Neural progenitor cell (in vitro differentiated cells): ENCODE measurements around the gene KDM6A. TPM values are rescaled to one million over a fixed set of nuclear protein-coding genes. Genes with fewer than 3 reads are reported as not detected.

ENCODE experiments used
- DNase-seq: peaks from one replicate; pipeline ENCODE4 v3.0.0-alpha.2; 2016; ENCODE audit warnings: low spot score
- H2AFZ ChIP-seq: fragments of 200-600 bp; sonication (generic); replicated peaks from 2 replicates; pipeline ENCODE4 v1.6.1; 2016; ENCODE audit warnings: antibody characterized with exemption
- H3F3A ChIP-seq: fragments of 200-600 bp; sonication (generic); 2 replicates; pipeline ENCODE4 v1.6.1; 2016; ENCODE audit warnings: antibody characterized with exemption, low read depth
- H3K27ac ChIP-seq: fragments of 200-600 bp; sonication (generic); 2 replicates; pipeline ENCODE4 v1.5.1; 2016; ENCODE audit warnings: mild to moderate bottlenecking
- H3K27me3 ChIP-seq: fragments of 200-600 bp; sonication (generic); 2 replicates; pipeline ENCODE4 v1.6.1; 2016; ENCODE audit warnings: mild to moderate bottlenecking, moderate library complexity
- H3K36me3 ChIP-seq: fragments of 200-600 bp; sonication (generic); 2 replicates; pipeline ENCODE4 v1.5.1; 2016
- H3K4me1 ChIP-seq: fragments of 200-600 bp; sonication (generic); 2 replicates; pipeline ENCODE4 v1.6.1; 2016; ENCODE audit warnings: mixed run types
- H3K4me2 ChIP-seq: fragments of 200-600 bp; sonication (generic); 2 replicates; pipeline ENCODE4 v1.6.1; 2016
- H3K4me3 ChIP-seq: fragments of 200-600 bp; sonication (generic); 2 replicates; pipeline ENCODE4 v1.5.1; 2016
- H3K79me2 ChIP-seq: fragments of 200-600 bp; sonication (generic); 2 replicates; pipeline ENCODE4 v1.6.1; 2016; ENCODE audit warnings: low read depth
- H3K9ac ChIP-seq: fragments of 200-600 bp; sonication (generic); 2 replicates; pipeline ENCODE4 v1.6.1; 2016
- H3K9me3 ChIP-seq: fragments of 200-600 bp; sonication (generic); 2 replicates; pipeline ENCODE4 v1.5.1; 2016; ENCODE audit warnings: low read depth
- H4K20me1 ChIP-seq: fragments of 200-600 bp; sonication (generic); 2 replicates; pipeline ENCODE4 v1.6.1; 2016; ENCODE audit warnings: low read depth
- H3K27ac Mint-ChIP-seq: 3 replicates; pipeline ENCODE4 v1.8.0; 2021; ENCODE audit warnings: mixed read lengths
- H3K27me3 Mint-ChIP-seq: 2 replicates; pipeline ENCODE4 v1.8.0; 2022; ENCODE audit warnings: low read depth, mild to moderate bottlenecking, inconsistent platforms, moderate library complexity, mixed read lengths; ENCODE audit not compliant: insufficient read depth
- H3K36me3 Mint-ChIP-seq: 3 replicates; pipeline ENCODE4 v1.8.0; 2021; ENCODE audit warnings: mixed read lengths
- H3K4me1 Mint-ChIP-seq: 3 replicates; pipeline ENCODE4 v1.8.0; 2021; ENCODE audit warnings: mixed read lengths
- H3K4me3 Mint-ChIP-seq: 3 replicates; pipeline ENCODE4 v1.8.0; 2021; ENCODE audit warnings: mild to moderate bottlenecking, moderate library complexity, mixed read lengths
- H3K9me3 Mint-ChIP-seq: 3 replicates; pipeline ENCODE4 v1.8.0; 2020; ENCODE audit warnings: mixed read lengths
- EZH2 ChIP-seq: fragments of 200-600 bp; sonication (generic); IDR thresholded peaks from 2 replicates; pipeline ENCODE4 v1.6.1; 2017; ENCODE audit warnings: antibody characterized with exemption, mild to moderate bottlenecking, moderate library complexity
- EZH2phosphoT487 ChIP-seq: fragments of 200-600 bp; sonication (generic); IDR thresholded peaks from 2 replicates; pipeline ENCODE4 v1.6.1; 2017; ENCODE audit warnings: antibody characterized with exemption
- total RNA-seq: library from RNA; depleted of rRNA; stranded (reverse); fragments of >200 nt; gene quantifications from 2 replicates; pipeline ENCODE4 v1.2.3, GENCODE V29; 2015; ENCODE audit warnings: low replicate concordance
- TF ChIP-seq, protein P1 (sequence below): fragments of 200-600 bp; sonication (generic); IDR thresholded peaks from 2 replicates; pipeline ENCODE4 v1.5.1; 2017; ENCODE audit warnings: antibody characterized with exemption, mild to moderate bottlenecking

The KDM6A gene
- total RNA-seq, 1 donor from 2014 or later: 56.2 TPM

DNA sequence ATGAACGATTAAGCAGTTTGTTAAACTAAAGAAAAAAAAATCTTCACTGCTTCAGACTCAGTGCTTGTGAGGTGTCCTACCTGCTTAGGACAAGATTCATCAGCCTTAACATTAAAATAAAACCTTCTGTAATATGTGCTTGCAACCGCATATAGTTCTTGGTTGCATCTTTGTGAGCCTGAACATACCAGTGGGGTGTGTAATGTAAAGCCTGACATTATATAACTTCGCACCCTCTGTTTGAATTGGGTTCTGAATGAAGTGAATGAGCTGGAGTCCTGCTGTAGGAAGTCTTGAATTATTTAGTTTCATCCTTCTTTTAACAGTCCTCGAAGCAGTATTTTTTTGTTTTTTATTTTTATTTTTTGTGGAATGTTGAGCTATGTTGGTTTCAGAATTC, 3.1 kb downstream of the KDM6A start:
- no peak overlapping the region for H2AFZ ChIP-seq
- DNase-seq: no peak
- H3K36me3 ChIP-seq: peaks cover 3% of the 10 kb centered on the region
- no peak overlapping the region for H3K27ac ChIP-seq
- H3K27ac Mint-ChIP-seq: no peak overlapping the region
- H3K36me3 Mint-ChIP-seq: peaks cover 8% of the 10 kb centered on the region
- peak overlapping the region; percentile 74 for H3K4me3 Mint-ChIP-seq
- no peaks in the 10 kb centered on the region for H3K27me3 ChIP-seq
- H3K4me1 ChIP-seq: no peaks in the 10 kb centered on the region
- peaks cover 5% of the 10 kb centered on the region for H3K9me3 ChIP-seq
- H3K4me3 ChIP-seq: peak overlapping the region; percentile 83
- no peak overlapping the region for H3K9ac ChIP-seq
- H3K4me1 Mint-ChIP-seq: peaks cover 3% of the 10 kb centered on the region
- H3K9me3 Mint-ChIP-seq: peaks cover 15% of the 10 kb centered on the region
- peaks cover 86% of the 10 kb centered on the region for H3K79me2 ChIP-seq
- H4K20me1 ChIP-seq: peaks cover 18% of the 10 kb centered on the region
- peaks cover 14% of the 10 kb centered on the region for H3F3A ChIP-seq
- peak overlapping the region; percentile 90 for H3K4me2 ChIP-seq
- H3K27me3 Mint-ChIP-seq: peaks cover 3% of the 10 kb centered on the region
- TF ChIP-seq, protein P1, sequence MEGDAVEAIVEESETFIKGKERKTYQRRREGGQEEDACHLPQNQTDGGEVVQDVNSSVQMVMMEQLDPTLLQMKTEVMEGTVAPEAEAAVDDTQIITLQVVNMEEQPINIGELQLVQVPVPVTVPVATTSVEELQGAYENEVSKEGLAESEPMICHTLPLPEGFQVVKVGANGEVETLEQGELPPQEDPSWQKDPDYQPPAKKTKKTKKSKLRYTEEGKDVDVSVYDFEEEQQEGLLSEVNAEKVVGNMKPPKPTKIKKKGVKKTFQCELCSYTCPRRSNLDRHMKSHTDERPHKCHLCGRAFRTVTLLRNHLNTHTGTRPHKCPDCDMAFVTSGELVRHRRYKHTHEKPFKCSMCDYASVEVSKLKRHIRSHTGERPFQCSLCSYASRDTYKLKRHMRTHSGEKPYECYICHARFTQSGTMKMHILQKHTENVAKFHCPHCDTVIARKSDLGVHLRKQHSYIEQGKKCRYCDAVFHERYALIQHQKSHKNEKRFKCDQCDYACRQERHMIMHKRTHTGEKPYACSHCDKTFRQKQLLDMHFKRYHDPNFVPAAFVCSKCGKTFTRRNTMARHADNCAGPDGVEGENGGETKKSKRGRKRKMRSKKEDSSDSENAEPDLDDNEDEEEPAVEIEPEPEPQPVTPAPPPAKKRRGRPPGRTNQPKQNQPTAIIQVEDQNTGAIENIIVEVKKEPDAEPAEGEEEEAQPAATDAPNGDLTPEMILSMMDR: no peak
- TF ChIP-seq EZH2phosphoT487 (no peak), EZH2 (no peak)

DNA sequence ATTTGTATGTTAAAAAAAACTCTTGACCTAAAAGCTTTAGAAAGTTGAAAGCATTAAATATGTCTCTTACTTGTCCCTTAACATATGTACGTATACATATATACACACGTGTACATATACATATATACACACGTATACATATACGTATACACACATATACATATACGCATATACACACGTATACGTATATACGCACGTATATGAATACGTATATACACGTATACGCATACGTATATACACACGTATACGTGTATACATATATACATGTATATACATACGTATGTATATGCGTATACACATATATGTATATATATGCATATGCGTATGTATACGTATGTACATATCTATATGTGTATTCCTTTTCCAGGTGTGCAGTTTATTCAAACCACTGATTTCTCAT, 3.8 kb downstream of the KDM6A start:
- Mint-ChIP-seq H3K27ac (no peak overlapping the region), H3K36me3 (peaks cover 8% of the 10 kb centered on the region), H3K4me1 (no peaks in the 10 kb centered on the region), H3K9me3 (peaks cover 20% of the 10 kb centered on the region), H3K27me3 (peaks cover 3% of the 10 kb centered on the region), H3K4me3 (no peak overlapping the region)
- Histone ChIP-seq H3K36me3 (peaks cover 3% of the 10 kb centered on the region), H3K27me3 (no peaks in the 10 kb centered on the region), H3K9me3 (peaks cover 5% of the 10 kb centered on the region), H3K4me3 (no peak overlapping the region), H3K4me2 (no peak overlapping the region), H3F3A (peaks cover 8% of the 10 kb centered on the region), H2AFZ (no peak overlapping the region), H3K9ac (no peak overlapping the region), H4K20me1 (peaks cover 24% of the 10 kb centered on the region), H3K4me1 (no peaks in the 10 kb centered on the region), H3K27ac (no peak overlapping the region), H3K79me2 (peaks cover 86% of the 10 kb centered on the region)
- no peak for DNase-seq
- TF ChIP-seq EZH2 (no peak), EZH2phosphoT487 (no peak)
- TF ChIP-seq, protein P1: no peak

DNA sequence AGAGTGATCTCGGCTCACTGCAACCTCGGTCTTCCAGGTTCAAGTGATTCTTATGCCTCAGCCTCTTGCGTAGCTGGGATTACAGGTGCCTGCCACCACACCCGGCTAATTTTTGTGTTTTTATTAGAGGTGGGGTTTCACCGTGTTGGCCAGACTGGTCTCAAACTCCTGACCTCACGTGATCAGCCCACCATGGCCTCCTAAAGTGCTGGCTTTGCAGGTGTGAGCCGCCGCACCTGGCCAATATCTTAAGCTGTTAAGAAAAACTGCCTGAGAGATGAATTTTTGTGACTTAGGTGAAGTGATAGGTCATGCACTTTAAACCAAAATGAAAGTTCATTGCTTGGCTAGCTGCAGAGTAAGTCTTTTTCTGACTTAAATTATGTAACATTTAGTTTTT, 5.8 kb downstream of the KDM6A start:
- TF ChIP-seq EZH2phosphoT487 (no peak), EZH2 (no peak)
- TF ChIP-seq, protein P1: no peak
- H3K9me3 Mint-ChIP-seq: peaks cover 27% of the 10 kb centered on the region
- Histone ChIP-seq H2AFZ (no peak overlapping the region), H3K27me3 (no peaks in the 10 kb centered on the region), H3K4me2 (no peak overlapping the region), H3K79me2 (peaks cover 100% of the 10 kb centered on the region), H3K4me3 (no peak overlapping the region), H3K4me1 (peaks cover 4% of the 10 kb centered on the region), H3K9me3 (peaks cover 5% of the 10 kb centered on the region), H4K20me1 (peaks cover 31% of the 10 kb centered on the region), H3K27ac (no peak overlapping the region), H3K36me3 (peaks cover 3% of the 10 kb centered on the region), H3F3A (no peaks in the 10 kb centered on the region), H3K9ac (no peak overlapping the region)
- no peaks in the 10 kb centered on the region for H3K4me1 Mint-ChIP-seq
- peaks cover 10% of the 10 kb centered on the region for H3K36me3 Mint-ChIP-seq
- H3K27me3 Mint-ChIP-seq: peaks cover 3% of the 10 kb centered on the region
- DNase-seq: no peak
- H3K4me3 Mint-ChIP-seq: no peak overlapping the region
- no peak overlapping the region for H3K27ac Mint-ChIP-seq
